MCF 10A (cell line): ENCODE data around the gene DDX47. TPM values are rescaled to one million over a fixed set of nuclear protein-coding genes. Genes with fewer than 3 reads are reported as not detected.
A peak's percentile ranks its signal among the peaks of the same experiment; 100 is the strongest.
"Not testable (repeated sequence)": the region's sequence is repeated elsewhere in the genome, so short reads cannot be mapped to it uniquely, and the experiment has no call there.

Source experiments
- BruUV-seq: library from RNA; stranded (reverse); fragments of 400-500 nt; replicated peaks from 2 replicates; lab custom pipeline; 2021; lab: Mats Ljungman, UMichigan
- CTCF ChIA-PET: fragments of 300-600 bp; sonication (Branson Sonifier 250); formaldehyde crosslinking; extraction: SDS; loops from one replicate; lab custom pipeline; 2021; ENCODE audit warnings: antibody characterized with exemption, inconsistent platforms; lab: Yijun Ruan, JAX
- POLR2A ChIA-PET: fragments of 300-600, 350-650 bp; sonication (Branson Sonifier 250); formaldehyde crosslinking; extraction: SDS; loops from one replicate; lab custom pipeline; 2020; ENCODE audit warnings: antibody characterized with exemption, inconsistent platforms; lab: Yijun Ruan, JAX
- DNase-seq: peaks from one replicate; pipeline ENCODE4 v3.0.0-alpha.2; 2018; ENCODE audit not compliant: unreplicated experiment
- H3K27ac Mint-ChIP-seq: one replicate; pipeline ENCODE4 v1.8.0; 2022; ENCODE audit warnings: mild to moderate bottlenecking, low read depth, mixed read lengths; ENCODE audit not compliant: unreplicated experiment
- H3K27me3 Mint-ChIP-seq: one replicate; pipeline ENCODE4 v1.8.0; 2022; ENCODE audit warnings: mixed read lengths; ENCODE audit not compliant: insufficient read depth, unreplicated experiment
- H3K36me3 Mint-ChIP-seq: one replicate; pipeline ENCODE4 v1.8.0; 2022; ENCODE audit warnings: mild to moderate bottlenecking, moderate library complexity, mixed read lengths; ENCODE audit not compliant: insufficient read depth, unreplicated experiment
- H3K4me1 Mint-ChIP-seq: one replicate; pipeline ENCODE4 v1.8.0; 2022; ENCODE audit warnings: mixed read lengths; ENCODE audit not compliant: insufficient read depth, unreplicated experiment
- H3K4me3 Mint-ChIP-seq: one replicate; pipeline ENCODE4 v1.8.0; 2022; ENCODE audit warnings: mild to moderate bottlenecking, moderate library complexity, mixed read lengths; ENCODE audit not compliant: unreplicated experiment
- H3K9me3 Mint-ChIP-seq: one replicate; pipeline ENCODE4 v1.8.0; 2022; ENCODE audit warnings: mixed read lengths; ENCODE audit not compliant: unreplicated experiment
- CTCF ChIP-seq: fragments of 200-600 bp; IDR thresholded peaks from one replicate; pipeline ENCODE4 v1.8.0; 2022; ENCODE audit warnings: antibody characterized with exemption, mild to moderate bottlenecking; ENCODE audit not compliant: unreplicated experiment
- intact Hi-C: fragments of 100-400 bp; cut with micrococcal nuclease; formaldehyde crosslinking; loops from 2 replicates; pipeline ENCODE4 v1.14.1; 2022
- total RNA-seq: library from RNA; stranded (reverse); gene quantifications from 2 replicates; pipeline ENCODE4 v1.2.3, GENCODE V29; 2022

The DDX47 gene
- total RNA-seq, 1 experiment from 2014 or later: 47.7 TPM

- H3K4me1 Mint-ChIP-seq: peaks cover 61% of the 10 kb centered on the region
- intact Hi-C loops: loop anchor here (1.0 to 5.0 kb wide), 3 partner anchors 54 to 375 kb away; partner anchors contain the start of gene GPRC5A
- TF ChIP-seq CTCF: no peak
- H3K27me3 Mint-ChIP-seq: no peaks in the 10 kb centered on the region
- CTCF ChIA-PET: interaction anchor here (0.6 to 5.7 kb wide), 27 partner anchors 12 to 883 kb away, joined by 3 to 61 read pairs (median 5); partner anchors contain the start of gene GPRC5A
- POLR2A ChIA-PET: interaction anchor here (0.5 to 6.0 kb wide), 12 partner anchors 11 to 571 kb away, joined by 3 to 123 read pairs (median 9); partner anchors contain the start of genes GPRC5A and LRP6
- H3K9me3 Mint-ChIP-seq: no peaks in the 10 kb centered on the region
- no peak for DNase-seq
- H3K27ac Mint-ChIP-seq: peak overlapping the region; percentile 30
- H3K4me3 Mint-ChIP-seq: no peak overlapping the region
- peaks cover 34% of the 10 kb centered on the region for H3K36me3 Mint-ChIP-seq
- BruUV-seq: no TSS peak
These were observed 24.6 kb downstream of the DDX47 start for GRCh38 chr12:12837813-12838153.

- peak overlapping the region; percentile 30 for H3K27ac Mint-ChIP-seq
These were observed 25.9 kb downstream of the DDX47 start for GRCh38 chr12:12839003-12839395.

GRCh38 chr12:12839439-12839838, 26.3 kb downstream of the DDX47 start:
- not testable (repeated sequence) for H3K4me3 Mint-ChIP-seq, BruUV-seq, H3K9me3 Mint-ChIP-seq, DNase-seq, H3K27me3 Mint-ChIP-seq
- Mint-ChIP-seq H3K36me3 (peaks cover 22% of the 10 kb centered on the region), H3K27ac (peak overlapping the region; percentile 61), H3K4me1 (peaks cover 52% of the 10 kb centered on the region)
- intact Hi-C loops: loop anchor here (5.0 kb wide), 2 partner anchors 138 to 373 kb away; no protein-coding TSS in a partner anchor
- CTCF ChIA-PET: interaction anchor here (1.4 to 2.7 kb wide), 2 partner anchors 41 to 136 kb away, joined by 4 to 22 read pairs; no protein-coding TSS in a partner anchor
- POLR2A ChIA-PET: interaction anchor here (1.0 to 6.0 kb wide), 6 partner anchors 26 to 52 kb away, joined by 3 to 123 read pairs (median 4); partner anchors contain the start of genes DDX47 and GPRC5A

More at GRCh38 chr12:12839003-12839395, 25.9 kb downstream of the DDX47 start:
- H3K4me3 Mint-ChIP-seq: no peak overlapping the region
- no peak for TF ChIP-seq CTCF
- H3K4me1 Mint-ChIP-seq: peaks cover 54% of the 10 kb centered on the region
- no peaks in the 10 kb centered on the region for H3K27me3 Mint-ChIP-seq
- ChIA-PET POLR2A (interaction anchor here (0.6 to 6.0 kb wide), 13 partner anchors 8 to 368 kb away, joined by 3 to 123 read pairs (median 5); partner anchors contain the start of genes DDX47 and GPRC5A), CTCF (interaction anchor here (1.1 to 5.7 kb wide), 6 partner anchors 12 to 143 kb away, joined by 4 to 61 read pairs (median 22); partner anchors contain the start of gene GPRC5A)
- no peaks in the 10 kb centered on the region for H3K9me3 Mint-ChIP-seq
- peaks cover 23% of the 10 kb centered on the region for H3K36me3 Mint-ChIP-seq
- no peak for DNase-seq
- intact Hi-C loops: loop anchor here (5.0 kb wide), 2 partner anchors 138 to 373 kb away; no protein-coding TSS in a partner anchor
- BruUV-seq: no TSS peak

- BruUV-seq: no TSS peak
- CTCF ChIA-PET: interaction anchor here (0.6 to 2.7 kb wide), 3 partner anchors 38 to 287 kb away, joined by 4 to 22 read pairs (median 7); no protein-coding TSS in a partner anchor
- Mint-ChIP-seq H3K4me1 (peaks cover 46% of the 10 kb centered on the region), H3K27ac (peak overlapping the region; percentile 61), H3K4me3 (no peak overlapping the region), H3K36me3 (peaks cover 22% of the 10 kb centered on the region), H3K9me3 (no peaks in the 10 kb centered on the region), H3K27me3 (no peaks in the 10 kb centered on the region)
- intact Hi-C loops: loop anchor here (5.0 kb wide), 2 partner anchors 137 to 372 kb away; no protein-coding TSS in a partner anchor
- POLR2A ChIA-PET: interaction anchor here (1.0 to 1.8 kb wide), 3 partner anchors 29 to 52 kb away, joined by 3 to 8 read pairs (median 5); partner anchors contain the start of gene GPRC5A
- peak; percentile 92 for DNase-seq
- TF ChIP-seq CTCF: no peak
These were observed 26.9 kb downstream of the DDX47 start for GRCh38 chr12:12839873-12840579.
